Measurements from ENCODE around the gene PTPRN2.

Gene PTPRN2

GRCh38 chr7:157975401-157976372, 611.9 kb downstream of the PTPRN2 start:
- Mint-ChIP-seq H3K4me1 (no peaks in the 10 kb centered on the region), H3K27ac (no peak overlapping the region), H3K9me3 (peaks cover 36% of the 10 kb centered on the region), H3K27me3 (no peaks in the 10 kb centered on the region), H3K4me3 (no peak overlapping the region), H3K36me3 (no peaks in the 10 kb centered on the region)
- DNase-seq, result no peak
- CTCF ChIA-PET, result no interaction called here

GRCh38 chr7:157974678-157975230, 612.9 kb downstream of the PTPRN2 start:
- H3K4me3 Mint-ChIP-seq, result no peak overlapping the region
- H3K27ac Mint-ChIP-seq, result no peak overlapping the region
- CTCF ChIA-PET, result no interaction called here

GRCh38 chr7:157973971-157974677, 613.5 kb downstream of the PTPRN2 start:
- CTCF ChIA-PET, result no interaction called here
- H3K4me1 Mint-ChIP-seq, result no peaks in the 10 kb centered on the region
- no peak for DNase-seq
- H3K36me3 Mint-ChIP-seq, result no peaks in the 10 kb centered on the region
- no peak overlapping the region for H3K27ac Mint-ChIP-seq
- H3K4me3 Mint-ChIP-seq, result no peak overlapping the region
- peaks cover 42% of the 10 kb centered on the region for H3K9me3 Mint-ChIP-seq
- H3K27me3 Mint-ChIP-seq, result no peaks in the 10 kb centered on the region

More at GRCh38 chr7:157974678-157975230, 612.9 kb downstream of the PTPRN2 start:
- Mint-ChIP-seq H3K36me3 (no peaks in the 10 kb centered on the region), H3K9me3 (peaks cover 42% of the 10 kb centered on the region), H3K4me1 (no peaks in the 10 kb centered on the region), H3K27me3 (no peaks in the 10 kb centered on the region)
- no peak for DNase-seq

- no peak overlapping the region for H3K4me3 Mint-ChIP-seq
- CTCF ChIA-PET, result no interaction called here
Measured at GRCh38 chr7:157972914-157973313, 614.7 kb downstream of the PTPRN2 start.

GRCh38 chr7:157971501-157971900, 616.1 kb downstream of the PTPRN2 start:
- Mint-ChIP-seq H3K4me3 (no peak overlapping the region), H3K4me1 (no peaks in the 10 kb centered on the region), H3K9me3 (peaks cover 49% of the 10 kb centered on the region), H3K36me3 (no peaks in the 10 kb centered on the region), H3K27me3 (no peaks in the 10 kb centered on the region), H3K27ac (no peak overlapping the region)
- CTCF ChIA-PET, result interaction anchor here (0.6 kb wide), 1 partner anchor 1663 kb away, joined by 5 read pairs; no protein-coding TSS in a partner anchor
- DNase-seq, result no peak

More at GRCh38 chr7:157972914-157973313, 614.7 kb downstream of the PTPRN2 start:
- Mint-ChIP-seq H3K36me3 (no peaks in the 10 kb centered on the region), H3K27me3 (no peaks in the 10 kb centered on the region), H3K9me3 (peaks cover 49% of the 10 kb centered on the region), H3K27ac (no peak overlapping the region), H3K4me1 (no peaks in the 10 kb centered on the region)
- no peak for DNase-seq

GRCh38 chr7:157970744-157971143, 616.9 kb downstream of the PTPRN2 start:
- Mint-ChIP-seq H3K27ac (no peak overlapping the region), H3K27me3 (no peaks in the 10 kb centered on the region), H3K4me3 (no peak overlapping the region), H3K9me3 (peaks cover 49% of the 10 kb centered on the region), H3K4me1 (no peaks in the 10 kb centered on the region), H3K36me3 (no peaks in the 10 kb centered on the region)
- CTCF ChIA-PET, result no interaction called here
- no peak for DNase-seq

GRCh38 chr7:157969995-157970394, 617.6 kb downstream of the PTPRN2 start:
- no peak for DNase-seq
- H3K4me1 Mint-ChIP-seq, result no peaks in the 10 kb centered on the region
- no peak overlapping the region for H3K4me3 Mint-ChIP-seq
- H3K27me3 Mint-ChIP-seq, result no peaks in the 10 kb centered on the region
- H3K27ac Mint-ChIP-seq, result no peak overlapping the region
- no peaks in the 10 kb centered on the region for H3K36me3 Mint-ChIP-seq
- peaks cover 42% of the 10 kb centered on the region for H3K9me3 Mint-ChIP-seq
- CTCF ChIA-PET, result no interaction called here

- no peak for DNase-seq
- CTCF ChIA-PET, result no interaction called here
- no peaks in the 10 kb centered on the region for H3K27me3 Mint-ChIP-seq
- H3K4me1 Mint-ChIP-seq, result no peaks in the 10 kb centered on the region
- no peak overlapping the region for H3K27ac Mint-ChIP-seq
- H3K36me3 Mint-ChIP-seq, result no peaks in the 10 kb centered on the region
- peaks cover 18% of the 10 kb centered on the region for H3K9me3 Mint-ChIP-seq
- no peak overlapping the region for H3K4me3 Mint-ChIP-seq
Measured at GRCh38 chr7:157966490-157966889, 621.1 kb downstream of the PTPRN2 start.

GRCh38 chr7:157964521-157964920, 623.1 kb downstream of the PTPRN2 start:
- H3K4me3 Mint-ChIP-seq, result no peak overlapping the region
- DNase-seq, result no peak
- H3K27me3 Mint-ChIP-seq, result peaks cover 10% of the 10 kb centered on the region
- no peaks in the 10 kb centered on the region for H3K4me1 Mint-ChIP-seq
- H3K9me3 Mint-ChIP-seq, result peaks cover 7% of the 10 kb centered on the region
- CTCF ChIA-PET, result no interaction called here
- H3K27ac Mint-ChIP-seq, result no peak overlapping the region
- H3K36me3 Mint-ChIP-seq, result no peaks in the 10 kb centered on the region

- peaks cover 6% of the 10 kb centered on the region for H3K9me3 Mint-ChIP-seq
- H3K4me3 Mint-ChIP-seq, result no peak overlapping the region
- no peak overlapping the region for H3K27ac Mint-ChIP-seq
Measured at GRCh38 chr7:157964016-157964415, 623.6 kb downstream of the PTPRN2 start.

GRCh38 chr7:157963526-157963925, 624.1 kb downstream of the PTPRN2 start:
- peaks cover 2% of the 10 kb centered on the region for H3K9me3 Mint-ChIP-seq
- no peak overlapping the region for H3K27ac Mint-ChIP-seq
- peaks cover 10% of the 10 kb centered on the region for H3K27me3 Mint-ChIP-seq
- DNase-seq, result no peak
- CTCF ChIA-PET, result no interaction called here
- no peaks in the 10 kb centered on the region for H3K36me3 Mint-ChIP-seq
- no peak overlapping the region for H3K4me3 Mint-ChIP-seq
- H3K4me1 Mint-ChIP-seq, result no peaks in the 10 kb centered on the region

More at GRCh38 chr7:157964016-157964415, 623.6 kb downstream of the PTPRN2 start:
- Mint-ChIP-seq H3K36me3 (no peaks in the 10 kb centered on the region), H3K27me3 (peaks cover 10% of the 10 kb centered on the region), H3K4me1 (no peaks in the 10 kb centered on the region)
- CTCF ChIA-PET, result no interaction called here
- DNase-seq, result no peak

GRCh38 chr7:157962458-157963306, 624.9 kb downstream of the PTPRN2 start:
- Mint-ChIP-seq H3K27me3 (peaks cover 10% of the 10 kb centered on the region), H3K27ac (no peak overlapping the region), H3K4me3 (no peak overlapping the region), H3K36me3 (no peaks in the 10 kb centered on the region), H3K4me1 (no peaks in the 10 kb centered on the region), H3K9me3 (no peaks in the 10 kb centered on the region)
- CTCF ChIA-PET, result no interaction called here
- no peak for DNase-seq

- Mint-ChIP-seq H3K36me3 (no peaks in the 10 kb centered on the region), H3K4me3 (no peak overlapping the region), H3K27me3 (peaks cover 10% of the 10 kb centered on the region), H3K9me3 (no peaks in the 10 kb centered on the region), H3K4me1 (no peaks in the 10 kb centered on the region), H3K27ac (no peak overlapping the region)
- CTCF ChIA-PET, result no interaction called here
- no peak for DNase-seq
Measured at GRCh38 chr7:157961731-157962457, 625.7 kb downstream of the PTPRN2 start.

All from activated naive CD4-positive, alpha-beta T cell treated with anti-CD3 and anti-CD28 coated beads, Interleukin-2, amount 10 ng/mL, durations not matched to agents 7 days and 5 days (primary cell).